K562 (cell line): ENCODE data around the gene C16orf78. TPM values are rescaled to one million over a fixed set of nuclear protein-coding genes. Genes with fewer than 3 reads are reported as not detected.
A peak's percentile ranks its signal among the peaks of the same experiment; 100 is the strongest.

Experiments
- ATAC-seq: fragments of 200-7000 bp; cut with Tn5 transposase; 3 replicates; pipeline ENCODE4 v1.9.1; 2020; ENCODE audit warnings: moderate library complexity
- BruUV-seq: library from RNA; stranded (reverse); fragments of 400-500 nt; replicated peaks from 2 replicates; lab custom pipeline; 2021; lab: Mats Ljungman, UMichigan
- CTCF ChIA-PET: fragments of 300-600 bp; formaldehyde crosslinking; extraction: SDS; loops from one replicate; lab custom pipeline; 2021; ENCODE audit warnings: low intra/inter-chr PET ratio; lab: Yijun Ruan, JAX
- POLR2A ChIA-PET: fragments of 300-600, 350-650 bp; sonication (Branson Sonifier 250); formaldehyde crosslinking; extraction: SDS; loops from one replicate; lab custom pipeline; 2021; ENCODE audit warnings: antibody characterized with exemption, inconsistent platforms; lab: Yijun Ruan, JAX
- DNase-seq, 4 experiments: peaks; one replicate each; pipeline versions ENCODE4 v3.0.0 to v3.0.0-alpha.2; 2011 to 2018; ENCODE audit warnings: low spot score in 3 of 4, mixed read lengths in 3 of 4; ENCODE audit errors: extremely low read depth in 1 of 4
- FAIRE-seq: peaks from 2 replicates; lab custom pipeline; 2011; peaks lifted over from hg19 to GRCh38; lab: Jason Lieb, UNC
- H2AFZ ChIP-seq: 2 replicates; pipeline ENCODE4 v1.6.0; 2011; ENCODE audit warnings: low read depth, low read length, control low read depth, inconsistent platforms
- H3K27ac ChIP-seq: fragments of 200-600 bp; 3 replicates; pipeline ENCODE4 v1.8.0; 2011; ENCODE audit warnings: low read depth, mild to moderate bottlenecking, control low read depth, inconsistent platforms, low read length, moderate library complexity, mixed read lengths; ENCODE audit errors: extremely low read depth
- H3K27me3 ChIP-seq, 2 experiments: fragments of 300-600 bp in 1 of 2; 2 replicates in 1 of 2; 3 replicates in 1 of 2; pipeline versions ENCODE4 v1.6.0 to v1.8.0; 2011; ENCODE audit warnings: inconsistent platforms in 2 of 2, low read length in 2 of 2, mild to moderate bottlenecking in 1 of 2, mixed read lengths in 1 of 2, moderate library complexity in 1 of 2; ENCODE audit not compliant: control insufficient read depth in 2 of 2, insufficient read depth in 2 of 2
- H3K36me3 ChIP-seq: fragments of 300-600 bp; 3 replicates; pipeline ENCODE4 v1.8.0; 2011; ENCODE audit warnings: mild to moderate bottlenecking, low read length, inconsistent platforms; ENCODE audit not compliant: control insufficient read depth, insufficient read depth
- H3K4me1 ChIP-seq, 2 experiments: fragments of 200-600 bp in 1 of 2; replicated peaks in 1 of 2; 2 replicates in 1 of 2; 3 replicates in 1 of 2; pipeline versions ENCODE4 v1.5.1 to v1.8.0; 2011; ENCODE audit warnings: inconsistent platforms in 2 of 2, low read length in 2 of 2, mild to moderate bottlenecking in 1 of 2, mixed read lengths in 1 of 2, moderate library complexity in 1 of 2; ENCODE audit not compliant: control insufficient read depth in 2 of 2, insufficient read depth in 2 of 2
- H3K4me2 ChIP-seq: 2 replicates; pipeline ENCODE4 v1.6.1; 2011; ENCODE audit warnings: low read length, control low read depth, inconsistent platforms, mixed read lengths; ENCODE audit not compliant: insufficient read depth
- H3K4me3 ChIP-seq: fragments of 200-600 bp; sonication (generic), shearing (Covaris generic); 2 replicates; pipeline ENCODE4 v1.5.1; 2016; ENCODE audit warnings: control low read depth, inconsistent platforms
- H3K79me2 ChIP-seq: fragments of 200-600 bp; 3 replicates; pipeline ENCODE4 v1.8.0; 2011; ENCODE audit warnings: low read length, inconsistent platforms; ENCODE audit not compliant: control insufficient read depth, insufficient read depth
- H3K9ac ChIP-seq, 2 experiments: 2 replicates each; pipeline versions ENCODE4 v1.6.0 to v1.6.1; 2011; ENCODE audit warnings: low read depth in 2 of 2, low read length in 2 of 2, control low read depth in 1 of 2, inconsistent platforms in 1 of 2, mild to moderate bottlenecking in 1 of 2, mixed read lengths in 1 of 2; ENCODE audit not compliant: insufficient read depth in 1 of 2
- H3K9me1 ChIP-seq: one replicate; pipeline ENCODE4 v1.6.0; 2011; ENCODE audit warnings: inconsistent platforms, mild to moderate bottlenecking, low read length, moderate library complexity; ENCODE audit not compliant: control insufficient read depth, insufficient read depth
- H3K9me3 ChIP-seq: replicated peaks from 2 replicates; pipeline ENCODE4 v1.5.1; 2011; ENCODE audit warnings: low read depth, low read length, inconsistent platforms; ENCODE audit not compliant: control insufficient read depth, insufficient read depth
- H4K20me1 ChIP-seq: replicated peaks from 2 replicates; pipeline ENCODE4 v1.6.1; 2011; ENCODE audit warnings: low read length, inconsistent platforms, mixed read lengths; ENCODE audit not compliant: control insufficient read depth, insufficient read depth
- EWSR1 ChIP-seq: fragments of 450-650 bp; IDR thresholded peaks from 2 replicates; pipeline ENCODE4 v1.6.1; 2018; ENCODE audit warnings: borderline replicate concordance, mild to moderate bottlenecking, low read depth, moderate library complexity; ENCODE audit not compliant: partially characterized antibody
- GATAD2A ChIP-seq: fragments of 450-650 bp; IDR thresholded peaks from 2 replicates; pipeline ENCODE4 v1.6.1; 2017
- GTF2F1 ChIP-seq: IDR thresholded peaks from 2 replicates; pipeline ENCODE4 v1.6.1; 2011; ENCODE audit warnings: low read depth, low read length, improper control_type of control experiment
- MCM3 ChIP-seq: fragments of 450-650 bp; IDR thresholded peaks from 2 replicates; pipeline ENCODE4 v1.6.1; 2016
- MIER1 ChIP-seq: fragments of 450-650 bp; IDR thresholded peaks from 2 replicates; pipeline ENCODE4 v1.6.1; 2016; ENCODE audit warnings: antibody characterized with exemption, mild to moderate bottlenecking, low read depth
- PHB2 ChIP-seq: fragments of 450-650 bp; IDR thresholded peaks from 2 replicates; pipeline ENCODE4 v1.6.1; 2017; ENCODE audit warnings: low read depth
- POLR2G ChIP-seq: fragments of 200-400 bp; formaldehyde crosslinking; IDR thresholded peaks from 2 replicates; pipeline ENCODE4 v1.6.1; 2017; ENCODE audit warnings: low read depth, mild to moderate bottlenecking, antibody characterized with exemption, low read length, moderate library complexity
- RBM15 ChIP-seq: fragments of 200-400 bp; formaldehyde crosslinking; IDR thresholded peaks from 2 replicates; pipeline ENCODE4 v1.6.1; 2018; ENCODE audit warnings: mild to moderate bottlenecking, low read length, moderate library complexity; ENCODE audit not compliant: insufficient read depth
- ZFP1 ChIP-seq: fragments of 450-650 bp; formaldehyde crosslinking; IDR thresholded peaks from 2 replicates; pipeline ENCODE4 v1.4.0; 2020; ENCODE audit warnings: mild to moderate bottlenecking, mixed read lengths
- ZNF12 ChIP-seq: sonication (generic); formaldehyde crosslinking; IDR thresholded peaks from 2 replicates; pipeline ENCODE4 v1.4.0; 2020; ENCODE audit warnings: mild to moderate bottlenecking, missing genetic modification reagents
- WGBS: fragments of 100-300 bp; shearing (Covaris generic); methylation state at CpG from one replicate; pipeline ENCODE4 v1.1.6; 2016; ENCODE audit warnings: low coverage, mixed read lengths; ENCODE audit not compliant: insufficient coverage; ENCODE audit errors: missing lambda C conversion rate; 5-methylcytosine and 5-hydroxymethylcytosine counted together
- in situ Hi-C: fragments of 300-500 bp; cut with MboI; formaldehyde crosslinking; loops from 4 replicates; pipeline ENCODE4 v1.15.0; 2018; ENCODE audit warnings: inconsistent platforms, mixed read lengths
- intact Hi-C: fragments of 100-400 bp; cut with micrococcal nuclease; formaldehyde crosslinking; loops from 2 replicates; pipeline ENCODE4 v1.14.2; 2022
- polyA plus RNA-seq, 8 experiments: library from polyadenylated mRNA; depleted of rRNA in 4 of 8; stranded (reverse) in 5 of 8; unstranded in 3 of 8; fragments of >200 nt; fragmentation: Nextera tagmentation in 2 of 8; fragmentation: Illumina TruSeq in 1 of 8; extraction: Ambion mirVana in 2 of 8; extraction: Trizol in 1 of 8; gene quantifications; 2 replicates each; pipeline versions ENCODE4 v1.2.1 to v1.2.3, GENCODE V29; 2011 to 2014; ENCODE audit warnings: inconsistent platforms in 1 of 8, missing spikeins in 1 of 8
- total RNA-seq, 7 experiments: library from RNA; depleted of rRNA in 6 of 7; stranded (reverse); fragments of >200 nt in 6 of 7; fragmentation: Illumina TruSeq in 2 of 7; extraction: Trizol in 2 of 7; gene quantifications; 2 replicates each; pipeline versions ENCODE4 v1.2.1 to v1.2.3, GENCODE V29; 2011 to 2021; ENCODE audit warnings: low replicate concordance in 1 of 7
- TF ChIP-seq, protein P1 (sequence below): fragments of 250-450 bp; sonication (Bioruptor Pico); IDR thresholded peaks from 2 replicates; pipeline ENCODE4 v1.9.0; 2021; ENCODE audit warnings: mild to moderate bottlenecking

Gene C16orf78
- total and polyA plus RNA-seq, 9 of the 15 experiments (the other 6 are each of a cell fraction or from before 2014, with no cell fraction given), result not detected

DNA sequence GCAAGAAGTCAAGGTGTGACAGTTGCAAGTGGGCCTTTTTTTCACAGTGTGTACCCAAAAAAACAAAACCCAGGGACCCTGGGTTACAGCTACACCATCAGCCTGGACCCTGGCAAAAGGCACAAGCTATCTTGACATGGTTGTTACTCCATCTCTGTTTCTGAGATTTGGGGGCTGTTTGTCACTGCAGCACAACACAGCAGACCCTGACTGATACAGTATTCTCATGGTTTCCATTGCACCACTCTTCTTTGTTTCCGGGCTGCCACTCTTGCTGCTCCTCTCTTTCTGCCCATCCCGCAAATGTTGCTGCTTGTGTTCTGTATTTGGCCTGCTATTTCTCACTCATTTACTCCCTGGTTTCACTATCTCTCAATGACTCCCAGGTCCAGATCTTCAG is 55.2 kb downstream of the C16orf78 start:
- no peak overlapping the region for H2AFZ ChIP-seq
- no peak overlapping the region for H3K4me2 ChIP-seq
- H3K9me1 ChIP-seq, result no peaks in the 10 kb centered on the region
- CTCF ChIA-PET, result no interaction called here
- no TSS peak for BruUV-seq
- WGBS, result 0% methylated on average over 2 of the region's 2 CpGs
- H3K4me1 ChIP-seq, result no peaks in the 10 kb centered on the region
- no peak for DNase-seq
- no peak overlapping the region for H3K4me3 ChIP-seq
- H3K36me3 ChIP-seq, result no peaks in the 10 kb centered on the region
- H3K27me3 ChIP-seq, result peaks cover 0 to 21% of the 10 kb centered on the region in 2 experiments; a peak in 2 of 5 replicates
- no peaks in the 10 kb centered on the region for H3K9me3 ChIP-seq
- no peak for FAIRE-seq
- POLR2A ChIA-PET, result no interaction called here
- no peak for ATAC-seq
- intact Hi-C loops, result no loop called here
- no peak for TF ChIP-seq GATAD2A
- peak; percentile 97 for TF ChIP-seq ZNF12 (CRISPR knock-in tag)
- no peak for TF ChIP-seq POLR2G
- TF ChIP-seq, all 486 proteins: peak for 1
- in situ Hi-C loops, result no loop called here
- no peak overlapping the region for H3K27ac ChIP-seq
- no peaks in the 10 kb centered on the region for H4K20me1 ChIP-seq
- H3K79me2 ChIP-seq, result no peaks in the 10 kb centered on the region
- no peak overlapping the region for H3K9ac ChIP-seq

DNA sequence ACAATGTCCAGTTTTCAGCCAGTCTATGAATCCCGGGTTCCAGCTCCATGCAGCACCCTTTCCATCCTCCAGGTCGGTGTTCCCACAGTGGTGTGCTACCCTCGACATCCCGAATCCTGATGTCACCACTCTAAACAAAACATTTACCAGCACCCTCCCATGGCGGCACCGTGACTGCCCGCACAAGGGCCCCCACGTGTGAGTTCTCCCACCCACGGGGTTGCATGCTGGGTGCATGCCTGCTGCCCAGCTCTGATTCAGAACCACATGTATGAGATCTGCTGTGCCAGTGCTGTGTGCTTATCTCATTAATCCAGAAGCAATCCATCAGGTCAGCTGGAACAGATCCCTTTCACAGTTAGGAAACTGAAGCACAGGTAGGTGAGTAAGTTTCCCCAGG is 57.4 kb downstream of the C16orf78 start:
- CTCF ChIA-PET, result no interaction called here

More for the DNA sequence above, 57.4 kb downstream of the C16orf78 start:
- no peak for FAIRE-seq
- POLR2A ChIA-PET, result interaction anchor here (0.9 kb wide), 1 partner anchor 17 kb away, joined by 3 read pairs; no protein-coding TSS in a partner anchor
- no TSS peak for BruUV-seq
- H3K27ac ChIP-seq, result no peak overlapping the region
- intact Hi-C loops (no loop called here), in situ Hi-C loops (no loop called here)
- no peak overlapping the region for H3K4me2 ChIP-seq
- no peaks in the 10 kb centered on the region for H3K9me1 ChIP-seq
- no peak overlapping the region for H3K4me3 ChIP-seq
- H3K36me3 ChIP-seq, result no peaks in the 10 kb centered on the region
- H3K79me2 ChIP-seq, result no peaks in the 10 kb centered on the region
- H3K9ac ChIP-seq, result no peak overlapping the region
- H3K4me1 ChIP-seq, result no peaks in the 10 kb centered on the region
- no peaks in the 10 kb centered on the region for H3K9me3 ChIP-seq
- 3% methylated on average over 9 of the region's 9 CpGs for WGBS
- no peak overlapping the region for H2AFZ ChIP-seq
- H4K20me1 ChIP-seq, result no peaks in the 10 kb centered on the region
- TF ChIP-seq MCM3, result no peak
- no peak for TF ChIP-seq EWSR1
- TF ChIP-seq PHB2, result no peak
- TF ChIP-seq MIER1, result no peak
- no peak for TF ChIP-seq RBM15
- TF ChIP-seq GTF2F1, result no peak
- no peak for TF ChIP-seq ZFP1 (CRISPR knock-in tag)
- TF ChIP-seq, protein P1, sequence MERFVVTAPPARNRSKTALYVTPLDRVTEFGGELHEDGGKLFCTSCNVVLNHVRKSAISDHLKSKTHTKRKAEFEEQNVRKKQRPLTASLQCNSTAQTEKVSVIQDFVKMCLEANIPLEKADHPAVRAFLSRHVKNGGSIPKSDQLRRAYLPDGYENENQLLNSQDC (CRISPR knock-in tag), result no peak
- TF ChIP-seq, all 486 proteins: peak for 0
- ATAC-seq, result no peak
- peaks cover 0 to 21% of the 10 kb centered on the region in 2 experiments; a peak in 2 of 5 replicates for H3K27me3 ChIP-seq
- no peak for DNase-seq
